ENCODE data around the gene SLC6A20. TPM values are rescaled to one million over a fixed set of nuclear protein-coding genes. Genes with fewer than 3 reads are reported as not detected.

The SLC6A20 gene
- total and polyA plus RNA-seq, 2 of the 13 experiments (the other 11 are each of a cell fraction or from before 2014, with no cell fraction given), result not detected

- TF ChIP-seq MNT (IDR thresholded peaks at IDR 0.05), result peak; percentile 89
- TF ChIP-seq, protein P1, sequence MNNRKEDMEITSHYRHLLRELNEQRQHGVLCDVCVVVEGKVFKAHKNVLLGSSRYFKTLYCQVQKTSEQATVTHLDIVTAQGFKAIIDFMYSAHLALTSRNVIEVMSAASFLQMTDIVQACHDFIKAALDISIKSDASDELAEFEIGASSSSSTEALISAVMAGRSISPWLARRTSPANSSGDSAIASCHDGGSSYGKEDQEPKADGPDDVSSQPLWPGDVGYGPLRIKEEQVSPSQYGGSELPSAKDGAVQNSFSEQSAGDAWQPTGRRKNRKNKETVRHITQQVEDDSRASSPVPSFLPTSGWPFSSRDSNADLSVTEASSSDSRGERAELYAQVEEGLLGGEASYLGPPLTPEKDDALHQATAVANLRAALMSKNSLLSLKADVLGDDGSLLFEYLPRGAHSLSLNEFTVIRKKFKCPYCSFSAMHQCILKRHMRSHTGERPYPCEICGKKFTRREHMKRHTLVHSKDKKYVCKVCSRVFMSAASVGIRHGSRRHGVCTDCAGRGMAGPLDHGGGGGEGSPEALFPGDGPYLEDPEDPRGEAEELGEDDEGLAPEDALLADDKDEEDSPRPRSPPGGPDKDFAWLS (CRISPR knock-in tag; IDR thresholded peaks at IDR 0.05; ENCODE audit: borderline replicate concordance), result no peak
- no peak for TF ChIP-seq ZNF326 (CRISPR knock-in tag; IDR thresholded peaks at IDR 0.05; ENCODE audit: borderline replicate concordance)
- TF ChIP-seq ZNF10 (CRISPR knock-in tag; IDR thresholded peaks at IDR 0.05; ENCODE audit: borderline replicate concordance, low read depth), result no peak
- TF ChIP-seq ZNF224 (CRISPR knock-in tag; IDR thresholded peaks at IDR 0.05), result no peak
- no peak; the same call in 1 of the 2 replicates for TF ChIP-seq KLF15 (CRISPR knock-in tag; IDR thresholded peaks at IDR 0.05; ENCODE audit: borderline replicate concordance)
- TF ChIP-seq ZNF225 (CRISPR knock-in tag; IDR thresholded peaks at IDR 0.05), result peak; percentile 81; the same call in 1 of the 2 replicates
- no peak for TF ChIP-seq GZF1 (CRISPR knock-in tag; IDR thresholded peaks at IDR 0.05)
- TF ChIP-seq ZNF605 (CRISPR knock-in tag; IDR thresholded peaks at IDR 0.05), result peak; percentile 39; the same call in 1 of the 2 replicates
- TF ChIP-seq, protein P2, sequence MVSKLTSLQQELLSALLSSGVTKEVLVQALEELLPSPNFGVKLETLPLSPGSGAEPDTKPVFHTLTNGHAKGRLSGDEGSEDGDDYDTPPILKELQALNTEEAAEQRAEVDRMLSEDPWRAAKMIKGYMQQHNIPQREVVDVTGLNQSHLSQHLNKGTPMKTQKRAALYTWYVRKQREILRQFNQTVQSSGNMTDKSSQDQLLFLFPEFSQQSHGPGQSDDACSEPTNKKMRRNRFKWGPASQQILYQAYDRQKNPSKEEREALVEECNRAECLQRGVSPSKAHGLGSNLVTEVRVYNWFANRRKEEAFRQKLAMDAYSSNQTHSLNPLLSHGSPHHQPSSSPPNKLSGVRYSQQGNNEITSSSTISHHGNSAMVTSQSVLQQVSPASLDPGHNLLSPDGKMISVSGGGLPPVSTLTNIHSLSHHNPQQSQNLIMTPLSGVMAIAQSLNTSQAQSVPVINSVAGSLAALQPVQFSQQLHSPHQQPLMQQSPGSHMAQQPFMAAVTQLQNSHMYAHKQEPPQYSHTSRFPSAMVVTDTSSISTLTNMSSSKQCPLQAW (CRISPR knock-in tag; IDR thresholded peaks at IDR 0.05), result peak; percentile 55; the same call in 1 of the 2 replicates
- TF ChIP-seq ZNF180 (CRISPR knock-in tag; IDR thresholded peaks at IDR 0.05; ENCODE audit: borderline replicate concordance, low read depth), result no peak
- TF ChIP-seq ZBTB7B (CRISPR knock-in tag; IDR thresholded peaks at IDR 0.05), result 0 out of 2 replicates have a peak, but pooled peaks have one; percentile 26
- TF ChIP-seq FOXC1 (CRISPR knock-in tag; IDR thresholded peaks at IDR 0.05; ENCODE audit: borderline replicate concordance), result no peak
- peak; percentile 31; the same call in 1 of the 2 replicates for TF ChIP-seq ZNF564 (CRISPR knock-in tag; IDR thresholded peaks at IDR 0.05)
- TF ChIP-seq BRF2 (CRISPR knock-in tag; IDR thresholded peaks at IDR 0.05), result no peak
- no peak for TF ChIP-seq LRRFIP1 (CRISPR knock-in tag; conservative IDR thresholded peaks at IDR 0.05)
- peak; percentile 91 for TF ChIP-seq RAD51 (IDR thresholded peaks at IDR 0.05; ENCODE audit: borderline replicate concordance)
- TF ChIP-seq, protein P3, sequence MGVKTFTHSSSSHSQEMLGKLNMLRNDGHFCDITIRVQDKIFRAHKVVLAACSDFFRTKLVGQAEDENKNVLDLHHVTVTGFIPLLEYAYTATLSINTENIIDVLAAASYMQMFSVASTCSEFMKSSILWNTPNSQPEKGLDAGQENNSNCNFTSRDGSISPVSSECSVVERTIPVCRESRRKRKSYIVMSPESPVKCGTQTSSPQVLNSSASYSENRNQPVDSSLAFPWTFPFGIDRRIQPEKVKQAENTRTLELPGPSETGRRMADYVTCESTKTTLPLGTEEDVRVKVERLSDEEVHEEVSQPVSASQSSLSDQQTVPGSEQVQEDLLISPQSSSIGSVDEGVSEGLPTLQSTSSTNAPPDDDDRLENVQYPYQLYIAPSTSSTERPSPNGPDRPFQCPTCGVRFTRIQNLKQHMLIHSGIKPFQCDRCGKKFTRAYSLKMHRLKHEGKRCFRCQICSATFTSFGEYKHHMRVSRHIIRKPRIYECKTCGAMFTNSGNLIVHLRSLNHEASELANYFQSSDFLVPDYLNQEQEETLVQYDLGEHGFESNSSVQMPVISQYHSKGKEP (CRISPR knock-in tag; IDR thresholded peaks at IDR 0.05), result no peak
These were observed 45.6 kb upstream of the SLC6A20 start, which contains the start of gene LZTFL1 (continued) for GRCh38 chr3:45841757-45842491.
